ENCODE results near the gene COL16A1. TPM values are rescaled to one million over a fixed set of nuclear protein-coding genes. Genes with fewer than 3 reads are reported as not detected.

COL16A1 gene
- total RNA-seq, 1 donor from 2014 or later = 11.8 TPM

DNA sequence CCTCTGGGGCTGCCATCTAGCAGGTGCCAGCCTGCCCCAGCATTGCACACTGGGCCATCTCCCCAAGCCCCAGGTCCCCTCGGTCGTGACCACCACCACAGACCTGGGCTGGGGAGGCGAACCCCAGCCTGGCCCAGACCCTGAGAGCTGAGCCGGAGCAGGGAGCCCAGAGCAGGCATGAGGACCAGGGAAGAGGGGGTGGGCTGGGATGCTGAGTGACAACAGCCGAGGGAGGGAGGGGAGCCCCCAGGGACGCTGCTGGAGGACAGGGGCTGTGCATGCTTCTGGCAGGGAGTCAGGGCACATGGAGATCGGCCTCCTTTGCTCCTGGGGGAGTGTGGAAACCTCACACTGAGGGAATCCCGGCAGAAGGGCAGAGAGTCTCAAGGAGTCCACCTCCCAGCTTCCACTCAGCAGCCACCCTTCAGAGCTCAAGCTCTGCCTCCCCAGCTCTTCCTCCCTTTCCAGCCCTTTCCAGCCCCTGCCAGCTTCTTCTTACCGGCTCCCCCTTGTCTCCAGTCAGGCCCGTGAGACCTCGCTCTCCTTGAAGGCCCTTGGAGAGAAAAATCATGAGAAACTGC, 35.4 kb downstream of the COL16A1 start:
- Histone ChIP-seq H3K4me1 (peaks cover 27% of the 10 kb centered on the region), H3K9me3 (no peaks in the 10 kb centered on the region), H3K36me3 (no peaks in the 10 kb centered on the region), H3K27ac (no peak overlapping the region), H3K27me3 (ENCODE audit: low read depth) (no peaks in the 10 kb centered on the region), H3K4me3 (no peak overlapping the region)
- no peak for ATAC-seq
- TF ChIP-seq, protein P1, sequence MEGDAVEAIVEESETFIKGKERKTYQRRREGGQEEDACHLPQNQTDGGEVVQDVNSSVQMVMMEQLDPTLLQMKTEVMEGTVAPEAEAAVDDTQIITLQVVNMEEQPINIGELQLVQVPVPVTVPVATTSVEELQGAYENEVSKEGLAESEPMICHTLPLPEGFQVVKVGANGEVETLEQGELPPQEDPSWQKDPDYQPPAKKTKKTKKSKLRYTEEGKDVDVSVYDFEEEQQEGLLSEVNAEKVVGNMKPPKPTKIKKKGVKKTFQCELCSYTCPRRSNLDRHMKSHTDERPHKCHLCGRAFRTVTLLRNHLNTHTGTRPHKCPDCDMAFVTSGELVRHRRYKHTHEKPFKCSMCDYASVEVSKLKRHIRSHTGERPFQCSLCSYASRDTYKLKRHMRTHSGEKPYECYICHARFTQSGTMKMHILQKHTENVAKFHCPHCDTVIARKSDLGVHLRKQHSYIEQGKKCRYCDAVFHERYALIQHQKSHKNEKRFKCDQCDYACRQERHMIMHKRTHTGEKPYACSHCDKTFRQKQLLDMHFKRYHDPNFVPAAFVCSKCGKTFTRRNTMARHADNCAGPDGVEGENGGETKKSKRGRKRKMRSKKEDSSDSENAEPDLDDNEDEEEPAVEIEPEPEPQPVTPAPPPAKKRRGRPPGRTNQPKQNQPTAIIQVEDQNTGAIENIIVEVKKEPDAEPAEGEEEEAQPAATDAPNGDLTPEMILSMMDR (IDR thresholded peaks at IDR 0.05) = no peak
- DNase-seq = no peak
- intact Hi-C loops (cut with DNase I) = no loop called here

DNA sequence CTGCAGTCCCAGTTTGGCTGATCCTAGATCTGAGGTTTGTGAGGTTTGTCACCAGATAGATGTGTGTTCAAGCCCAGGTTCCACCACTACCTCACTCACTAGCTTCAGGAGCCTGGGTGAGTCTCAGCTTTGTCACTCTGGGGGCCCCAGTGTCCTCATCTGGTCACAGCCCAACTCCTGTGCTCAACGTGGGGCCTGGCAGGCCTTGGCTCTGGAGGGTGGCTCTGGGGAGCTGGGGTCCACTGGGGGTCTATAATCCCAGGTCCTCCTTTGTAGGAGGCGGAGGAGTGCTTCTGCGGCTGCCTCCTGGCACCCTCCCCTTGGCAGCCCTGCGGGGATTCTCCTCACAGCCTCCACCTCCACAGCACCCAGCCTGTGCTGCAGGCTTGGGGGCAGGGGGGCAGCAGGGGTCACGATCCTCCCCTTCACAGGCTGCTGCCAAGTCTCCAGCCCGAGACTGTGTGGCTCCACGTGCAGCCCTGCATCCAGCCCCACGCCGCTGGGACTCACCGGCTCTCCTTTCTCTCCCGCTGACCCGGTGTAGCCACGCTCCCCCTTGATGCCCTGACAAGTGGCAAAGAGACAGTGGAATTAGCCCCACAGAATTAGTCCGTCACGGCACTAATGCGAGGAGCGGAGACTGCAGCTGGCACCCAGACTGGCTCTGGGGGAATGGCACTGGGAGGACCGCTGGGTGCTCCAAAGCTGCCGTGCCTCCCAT, 36.6 kb downstream of the COL16A1 start:
- no peaks in the 10 kb centered on the region for H3K27me3 ChIP-seq (ENCODE audit: low read depth)
- no peak overlapping the region for H3K4me3 ChIP-seq
- ATAC-seq (no peak), DNase-seq (no peak)
- H3K4me1 ChIP-seq = peaks cover 27% of the 10 kb centered on the region
- H3K9me3 ChIP-seq = no peaks in the 10 kb centered on the region
- TF ChIP-seq, protein P1 (IDR thresholded peaks at IDR 0.05) = no peak
- intact Hi-C loops (cut with DNase I) = no loop called here
- H3K36me3 ChIP-seq = no peaks in the 10 kb centered on the region
- no peak overlapping the region for H3K27ac ChIP-seq

DNA sequence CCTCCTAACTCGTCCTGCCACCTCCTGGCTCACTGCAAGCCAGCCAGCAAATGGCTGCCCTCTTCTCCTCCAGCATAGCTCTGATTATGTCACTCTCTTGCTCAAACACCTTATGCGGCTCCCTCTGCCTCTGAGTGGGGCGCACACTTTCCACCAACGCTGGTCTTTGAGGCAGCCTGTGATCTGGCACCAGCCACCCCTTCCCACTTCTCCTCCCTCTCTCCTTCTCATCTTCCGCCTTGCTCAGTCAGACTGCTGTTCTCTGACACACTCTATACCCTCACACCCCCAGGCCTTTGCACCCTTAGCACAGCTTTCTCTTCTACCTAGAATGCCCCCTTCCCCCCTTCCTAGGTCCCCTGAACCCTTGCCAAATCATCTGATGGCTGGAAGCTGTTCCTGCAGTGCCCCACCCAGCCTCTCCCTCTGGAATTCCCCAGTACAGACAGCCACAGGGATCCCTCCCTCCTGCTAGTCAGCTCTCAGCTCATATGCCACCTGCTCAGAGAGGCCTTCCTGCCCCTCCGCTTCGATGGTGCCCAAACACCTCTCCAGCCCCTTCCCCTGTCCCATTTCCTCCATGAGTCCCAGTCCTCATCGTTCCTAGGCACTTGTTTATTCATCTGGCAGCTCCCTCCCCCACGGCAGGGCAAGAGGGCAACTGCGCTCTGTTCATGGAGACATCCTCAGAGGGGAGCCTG, 37.4 kb downstream of the COL16A1 start:
- peak; percentile 35 for ATAC-seq
- TF ChIP-seq, protein P1 (IDR thresholded peaks at IDR 0.05) = no peak
- no peaks in the 10 kb centered on the region for H3K27me3 ChIP-seq (ENCODE audit: low read depth)
- no peak overlapping the region for H3K4me3 ChIP-seq
- peaks cover 27% of the 10 kb centered on the region for H3K4me1 ChIP-seq
- intact Hi-C loops (cut with DNase I) = no loop called here
- H3K9me3 ChIP-seq = no peaks in the 10 kb centered on the region
- H3K27ac ChIP-seq = no peak overlapping the region
- H3K36me3 ChIP-seq = no peaks in the 10 kb centered on the region
- no peak for DNase-seq

DNA sequence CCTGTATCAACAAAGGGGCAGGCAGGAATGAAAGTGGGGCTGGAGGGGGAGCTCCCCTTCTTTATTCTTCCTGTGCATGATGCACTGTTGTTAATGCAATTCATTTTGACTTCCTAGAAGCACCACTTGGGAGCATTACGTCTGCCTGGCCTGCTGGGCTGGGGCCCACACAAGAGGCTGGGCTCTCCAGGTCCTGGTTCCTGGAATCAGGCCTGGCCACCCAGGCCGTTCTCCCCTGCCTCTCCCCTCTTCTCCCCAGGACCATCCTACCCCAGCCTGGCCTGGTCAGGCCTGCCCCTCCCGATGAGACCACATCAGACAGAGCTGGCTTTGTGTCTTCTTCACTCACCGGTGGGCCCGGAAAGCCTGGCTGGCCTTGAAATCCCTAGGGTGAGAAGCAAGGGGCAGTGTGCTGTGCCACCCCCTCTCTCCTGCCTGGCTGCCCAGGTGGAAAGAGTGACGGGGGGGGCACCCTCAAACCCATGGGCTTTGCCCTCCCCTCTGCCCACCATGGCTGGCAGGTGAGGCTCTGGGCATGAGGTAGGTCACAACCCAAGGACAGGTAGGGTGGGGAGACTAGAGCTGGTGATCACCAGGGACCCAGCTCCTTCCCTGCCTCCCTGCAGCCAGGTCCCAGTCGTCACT, 38.5 kb downstream of the COL16A1 start:
- no peak for DNase-seq
- no peak overlapping the region for H3K27ac ChIP-seq

DNA sequence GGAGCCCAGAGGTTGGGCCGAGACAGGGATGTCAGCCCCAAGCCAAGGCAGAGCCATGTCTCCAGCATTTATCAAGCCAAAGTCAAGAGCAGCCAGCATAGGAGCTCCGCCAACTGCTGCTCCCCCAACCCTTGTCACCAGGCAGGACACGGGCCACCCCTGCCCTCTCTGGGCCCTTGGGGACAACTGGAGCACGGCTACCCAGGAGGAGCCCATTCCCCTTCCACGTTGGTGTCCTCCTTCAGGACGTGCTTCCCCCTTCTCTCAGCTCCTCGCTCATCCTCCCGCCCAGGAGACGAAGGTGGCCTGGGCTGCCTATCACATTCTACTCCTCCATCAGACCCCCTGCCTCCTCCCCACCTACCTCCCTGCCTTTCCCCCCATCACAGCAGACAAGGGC, 39.3 kb downstream of the COL16A1 start:
- no peak for DNase-seq
- intact Hi-C loops (cut with DNase I) = no loop called here
- H3K9me3 ChIP-seq = no peaks in the 10 kb centered on the region
- no peaks in the 10 kb centered on the region for H3K27me3 ChIP-seq (ENCODE audit: low read depth)
- no peak for ATAC-seq
- H3K4me1 ChIP-seq = peaks cover 13% of the 10 kb centered on the region
- no peak overlapping the region for H3K4me3 ChIP-seq
- H3K36me3 ChIP-seq = no peaks in the 10 kb centered on the region
- TF ChIP-seq, protein P1 (IDR thresholded peaks at IDR 0.05) = no peak
- H3K27ac ChIP-seq = no peak overlapping the region

More for the DNA sequence above, 38.5 kb downstream of the COL16A1 start:
- TF ChIP-seq, protein P1 (IDR thresholded peaks at IDR 0.05) = no peak
- intact Hi-C loops (cut with DNase I) = no loop called here
- H3K27me3 ChIP-seq (ENCODE audit: low read depth) = no peaks in the 10 kb centered on the region
- peaks cover 21% of the 10 kb centered on the region for H3K4me1 ChIP-seq
- no peak for ATAC-seq
- no peak overlapping the region for H3K4me3 ChIP-seq
- H3K9me3 ChIP-seq = no peaks in the 10 kb centered on the region
- no peaks in the 10 kb centered on the region for H3K36me3 ChIP-seq
